ENCODE results near the gene ZNF592.

ZNF592 gene

GRCh38 chr15:84807228-84807627 lies 58.8 kb downstream of the ZNF592 start:
- no peak for DNase-seq (ENCODE audit: low read depth in 1 of 2, low spot score in 1 of 2)

- DNase-seq (ENCODE audit: low read depth in 1 of 2, low spot score in 1 of 2), result no peak
These were observed 61.9 kb downstream of the ZNF592 start for GRCh38 chr15:84810073-84810840.

- DNase-seq (ENCODE audit: low read depth in 1 of 2, low spot score in 1 of 2), result no peak
These were observed 62.8 kb downstream of the ZNF592 start for GRCh38 chr15:84811151-84811550.

GRCh38 chr15:84811828-84812227 lies 63.4 kb downstream of the ZNF592 start:
- DNase-seq (ENCODE audit: low read depth in 1 of 2, low spot score in 1 of 2), result no peak

- no peak for DNase-seq (ENCODE audit: low read depth in 1 of 2, low spot score in 1 of 2)
These were observed 64.5 kb downstream of the ZNF592 start for GRCh38 chr15:84812842-84813241.

- DNase-seq (ENCODE audit: low read depth in 1 of 2, low spot score in 1 of 2), result no peak
These were observed 65.0 kb downstream of the ZNF592 start for GRCh38 chr15:84813435-84813834.

GRCh38 chr15:84813931-84814330 lies 65.5 kb downstream of the ZNF592 start:
- DNase-seq (ENCODE audit: low read depth in 1 of 2, low spot score in 1 of 2), result no peak

- DNase-seq (ENCODE audit: low read depth in 1 of 2, low spot score in 1 of 2), result no peak
These were observed 66.5 kb downstream of the ZNF592 start for GRCh38 chr15:84814916-84815315.

- no peak for DNase-seq (ENCODE audit: low read depth in 1 of 2, low spot score in 1 of 2)
These were observed 68.5 kb downstream of the ZNF592 start, which contains the start of gene ALPK3 for GRCh38 chr15:84816694-84817465. Gene ALPK3 (plus strand): TSS chr15:84817356. CDS start chr15:84817453, 97 bp downstream.

GRCh38 chr15:84817466-84818081 lies 69.2 kb downstream of the ZNF592 start:
- DNase-seq (ENCODE audit: low read depth in 1 of 2, low spot score in 1 of 2), result no peak

- DNase-seq (ENCODE audit: low read depth in 1 of 2, low spot score in 1 of 2), result no peak
These were observed 70.1 kb downstream of the ZNF592 start for GRCh38 chr15:84818261-84819131.

- no peak for DNase-seq (ENCODE audit: low read depth in 1 of 2, low spot score in 1 of 2)
These were observed 70.9 kb downstream of the ZNF592 start for GRCh38 chr15:84819291-84819768.

- DNase-seq (ENCODE audit: low read depth in 1 of 2, low spot score in 1 of 2), result no peak
These were observed 71.4 kb downstream of the ZNF592 start for GRCh38 chr15:84819791-84820190.

- DNase-seq (ENCODE audit: low read depth in 1 of 2, low spot score in 1 of 2), result no peak
These were observed 73.2 kb downstream of the ZNF592 start for GRCh38 chr15:84821501-84822021.

GRCh38 chr15:84822653-84823281 lies 74.4 kb downstream of the ZNF592 start:
- no peak for DNase-seq (ENCODE audit: low read depth in 1 of 2, low spot score in 1 of 2)

GRCh38 chr15:84823282-84823878 lies 75.0 kb downstream of the ZNF592 start:
- no peak for DNase-seq (ENCODE audit: low read depth in 1 of 2, low spot score in 1 of 2)

GRCh38 chr15:84824260-84825007 lies 76.0 kb downstream of the ZNF592 start:
- DNase-seq (ENCODE audit: low read depth in 1 of 2, low spot score in 1 of 2), result no peak

GRCh38 chr15:84826369-84826823 lies 78.0 kb downstream of the ZNF592 start:
- no peak for DNase-seq (ENCODE audit: low read depth in 1 of 2, low spot score in 1 of 2)

- no peak for DNase-seq (ENCODE audit: low read depth in 1 of 2, low spot score in 1 of 2)
These were observed 78.9 kb downstream of the ZNF592 start for GRCh38 chr15:84827246-84827645.

All from activated T-helper 1 cell treated with anti-CD3 and anti-CD28 coated beads, Interleukin-2, amount 50 U/mL, for 16 hours (primary cell).